GM12872 (cell line): Measurements from ENCODE around the gene AQP10.
A peak's percentile ranks its signal among the peaks of the same experiment; 100 is the strongest.

Experiments used
- TF ChIP-seq, protein P1 (sequence below): IDR thresholded peaks from 3 replicates; pipeline ENCODE4 v1.5.1; 2011; ENCODE audit warnings: low read depth, mild to moderate bottlenecking, low read length, moderate library complexity; ENCODE audit not compliant: insufficient read depth

The AQP10 gene, protein sequence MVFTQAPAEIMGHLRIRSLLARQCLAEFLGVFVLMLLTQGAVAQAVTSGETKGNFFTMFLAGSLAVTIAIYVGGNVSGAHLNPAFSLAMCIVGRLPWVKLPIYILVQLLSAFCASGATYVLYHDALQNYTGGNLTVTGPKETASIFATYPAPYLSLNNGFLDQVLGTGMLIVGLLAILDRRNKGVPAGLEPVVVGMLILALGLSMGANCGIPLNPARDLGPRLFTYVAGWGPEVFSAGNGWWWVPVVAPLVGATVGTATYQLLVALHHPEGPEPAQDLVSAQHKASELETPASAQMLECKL

DNA sequence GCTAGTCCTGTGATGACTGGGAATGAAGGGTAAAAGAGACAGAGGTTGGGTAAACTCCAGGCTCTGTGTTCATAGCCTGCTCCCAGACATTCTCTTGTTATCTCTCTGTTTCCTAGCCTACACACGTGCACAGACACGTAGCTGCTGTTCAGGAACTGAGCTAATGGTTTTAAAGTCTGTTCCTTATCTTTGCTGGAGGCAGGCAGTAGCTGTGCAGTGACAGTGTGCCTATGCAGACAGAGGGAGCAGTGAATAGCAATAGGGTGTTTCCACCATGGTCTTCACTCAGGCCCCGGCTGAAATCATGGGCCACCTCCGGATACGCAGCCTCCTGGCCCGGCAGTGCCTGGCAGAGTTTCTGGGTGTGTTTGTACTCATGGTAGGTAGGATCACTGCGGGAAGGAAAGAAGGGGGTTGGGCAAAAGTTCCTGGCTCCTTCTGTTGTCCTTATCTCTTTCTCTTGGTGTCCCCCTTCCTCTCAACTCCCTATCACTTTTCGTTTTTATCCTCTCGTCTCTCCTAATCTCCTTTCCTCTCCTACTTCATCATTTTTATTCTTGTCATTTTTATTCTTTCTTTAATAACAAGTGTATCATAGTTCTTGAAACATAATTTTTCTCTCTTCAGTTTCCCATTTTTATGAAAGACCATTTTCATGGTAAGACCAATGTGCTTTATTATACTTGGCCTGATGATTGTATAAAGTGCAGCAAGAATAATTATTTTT is at the start of gene AQP10:
AQP10 (plus strand) TSS at position 212 of the 727 bp plus-strand sequence; CDS start at position 275, 63 bp downstream.
- TF ChIP-seq, protein P1, sequence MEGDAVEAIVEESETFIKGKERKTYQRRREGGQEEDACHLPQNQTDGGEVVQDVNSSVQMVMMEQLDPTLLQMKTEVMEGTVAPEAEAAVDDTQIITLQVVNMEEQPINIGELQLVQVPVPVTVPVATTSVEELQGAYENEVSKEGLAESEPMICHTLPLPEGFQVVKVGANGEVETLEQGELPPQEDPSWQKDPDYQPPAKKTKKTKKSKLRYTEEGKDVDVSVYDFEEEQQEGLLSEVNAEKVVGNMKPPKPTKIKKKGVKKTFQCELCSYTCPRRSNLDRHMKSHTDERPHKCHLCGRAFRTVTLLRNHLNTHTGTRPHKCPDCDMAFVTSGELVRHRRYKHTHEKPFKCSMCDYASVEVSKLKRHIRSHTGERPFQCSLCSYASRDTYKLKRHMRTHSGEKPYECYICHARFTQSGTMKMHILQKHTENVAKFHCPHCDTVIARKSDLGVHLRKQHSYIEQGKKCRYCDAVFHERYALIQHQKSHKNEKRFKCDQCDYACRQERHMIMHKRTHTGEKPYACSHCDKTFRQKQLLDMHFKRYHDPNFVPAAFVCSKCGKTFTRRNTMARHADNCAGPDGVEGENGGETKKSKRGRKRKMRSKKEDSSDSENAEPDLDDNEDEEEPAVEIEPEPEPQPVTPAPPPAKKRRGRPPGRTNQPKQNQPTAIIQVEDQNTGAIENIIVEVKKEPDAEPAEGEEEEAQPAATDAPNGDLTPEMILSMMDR: no peak

DNA sequence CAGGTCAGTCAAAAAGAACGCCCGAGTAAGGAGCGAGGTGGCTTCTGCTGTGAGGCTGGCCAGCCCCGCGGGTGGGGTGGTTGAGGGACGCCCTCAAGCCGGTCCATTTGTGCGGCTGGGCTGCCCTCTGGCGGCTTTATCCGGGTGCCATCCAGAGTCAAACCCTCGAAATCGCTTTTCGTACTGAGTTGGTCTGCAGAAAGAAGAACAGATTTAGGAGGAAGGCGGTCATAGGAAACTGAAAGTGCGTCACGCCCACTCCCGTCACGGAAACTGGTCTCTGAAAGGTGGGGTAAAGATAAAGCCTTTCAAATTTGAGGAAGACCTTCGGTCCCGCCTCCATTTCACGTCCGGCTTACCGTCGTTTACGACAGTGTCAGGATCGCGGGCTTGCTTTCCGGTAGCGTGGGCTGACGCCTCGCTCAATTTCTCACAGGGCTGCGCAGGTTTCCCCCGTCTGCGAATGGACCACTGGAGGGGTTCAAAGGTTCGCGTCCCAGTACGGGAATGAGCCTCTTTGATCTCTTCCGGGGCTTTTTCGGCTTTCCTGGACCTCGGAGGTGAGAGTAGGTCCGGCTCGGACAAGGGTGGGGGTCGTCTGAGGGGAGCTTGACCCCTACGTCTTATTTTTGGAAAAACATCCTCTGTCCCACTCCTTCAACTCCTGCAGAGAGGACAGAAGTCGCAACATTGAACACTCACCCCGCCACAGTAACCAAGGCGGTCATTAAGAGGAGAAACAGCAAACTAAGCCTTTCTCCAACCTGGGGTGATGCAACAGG is 48.5 kb upstream of the AQP10 start, which contains the start of gene HAX1:
HAX1 (plus strand) TSS at position 413 of the 782 bp plus-strand sequence; CDS start at position 508, 95 bp downstream.
- TF ChIP-seq, protein P1: peak; percentile 84

DNA sequence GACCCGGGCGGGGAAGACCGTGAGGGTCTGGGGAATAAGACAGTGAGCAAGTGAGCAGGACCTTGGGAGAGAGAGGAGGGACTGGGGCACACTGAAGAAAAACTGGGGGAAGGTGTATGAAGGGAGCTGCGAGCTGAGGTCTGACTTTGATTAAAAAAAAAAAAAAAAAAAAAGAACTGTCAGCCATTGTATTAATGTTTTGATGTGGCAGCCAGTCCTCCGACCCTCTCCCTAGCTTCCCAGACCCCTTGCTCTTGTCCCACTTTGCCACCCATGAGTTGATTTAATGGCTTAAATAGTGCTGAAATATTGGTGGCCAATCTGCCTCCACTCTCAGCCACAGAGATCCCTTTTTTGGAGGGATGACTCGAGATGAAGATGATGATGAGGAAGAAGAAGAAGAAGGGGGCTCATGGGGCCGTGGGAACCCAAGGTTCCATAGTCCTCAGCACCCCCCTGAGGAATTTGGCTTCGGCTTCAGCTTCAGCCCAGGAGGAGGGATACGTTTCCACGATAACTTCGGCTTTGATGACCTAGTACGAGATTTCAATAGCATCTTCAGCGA is 47.8 kb upstream of the AQP10 start:
- TF ChIP-seq, protein P1: no peak

DNA sequence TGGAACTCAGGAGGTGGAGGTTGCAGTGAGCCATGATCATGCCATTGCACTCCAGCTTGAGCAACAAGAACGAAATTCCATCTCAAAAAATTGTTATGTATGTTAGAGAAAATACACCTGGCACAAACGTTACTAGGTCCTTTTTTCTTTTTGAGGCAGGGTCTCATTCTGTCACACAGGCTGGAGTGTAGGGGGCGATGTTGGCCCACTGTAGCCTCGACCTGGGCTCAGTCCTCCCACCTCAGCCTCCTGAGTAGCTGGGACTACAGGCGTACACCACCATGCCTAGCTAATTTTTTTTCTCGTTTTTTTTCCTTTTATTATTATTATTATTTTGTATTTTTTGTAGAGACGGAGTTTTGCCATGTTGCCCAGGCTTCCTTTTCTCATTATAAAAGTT is 44.1 kb upstream of the AQP10 start:
- TF ChIP-seq, protein P1: peak; percentile 33; the same call in 1 of the 3 replicates

DNA sequence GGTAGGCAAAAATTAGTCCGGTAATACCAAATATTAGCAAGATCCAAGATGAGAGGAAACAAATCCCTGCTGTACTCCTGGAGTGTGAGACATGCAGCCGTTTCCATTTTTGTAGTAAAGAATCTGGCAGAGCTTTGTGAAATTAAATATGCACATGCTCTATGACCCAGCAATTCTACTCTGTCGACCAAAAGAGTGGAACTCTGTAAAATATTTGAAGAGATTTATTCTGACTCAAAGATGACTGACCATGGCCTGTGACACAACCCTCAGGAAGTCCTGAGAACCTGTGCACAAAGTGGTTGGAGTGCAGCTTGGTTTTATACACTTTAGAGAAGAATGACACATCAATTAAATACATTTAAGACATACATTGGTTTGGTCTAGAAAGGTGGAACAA is 32.2 kb upstream of the AQP10 start:
- TF ChIP-seq, protein P1: no peak

DNA sequence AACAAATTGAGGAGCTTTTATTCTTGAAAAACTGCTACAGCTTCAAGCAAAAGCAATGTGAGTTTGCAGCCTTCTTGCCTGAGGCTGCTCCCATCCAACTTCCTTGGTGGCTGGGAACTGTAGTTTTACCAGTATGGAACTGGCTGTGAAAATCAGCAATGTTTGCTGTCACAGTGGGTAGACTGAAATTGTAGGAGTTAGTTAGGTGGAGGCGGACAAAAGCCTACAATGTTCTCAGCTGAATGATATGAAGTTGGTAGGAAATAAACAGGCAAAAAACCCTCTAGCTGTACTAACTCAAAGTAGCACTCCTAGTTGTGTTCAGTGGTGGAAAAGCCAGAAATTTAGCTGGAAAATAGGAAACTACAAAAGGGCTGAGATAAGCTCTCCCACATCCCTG is 30.0 kb upstream of the AQP10 start:
- TF ChIP-seq, protein P1: no peak
